ENCODE results near the gene TAL2.
A peak's percentile ranks its signal among the peaks of the same experiment; 100 is the strongest.

- TF ChIP-seq CTCF (conservative IDR thresholded peaks at IDR 0.05): peak; percentile 76
- no peak for TF ChIP-seq ZFX (IDR thresholded peaks at IDR 0.05)
Measured at GRCh38 chr9:105637787-105638395, 24.4 kb upstream of the TAL2 start.
